Neural crest cell (in vitro differentiated cells): ENCODE data around the gene EEF1A2. TPM values are rescaled to one million over a fixed set of nuclear protein-coding genes. Genes with fewer than 3 reads are reported as not detected.

Experiments used
- DNase-seq: peaks from one replicate; pipeline ENCODE4 v3.0.0; 2021; ENCODE audit warnings: low read depth, mixed read lengths, low spot score
- H3K27ac Mint-ChIP-seq: one replicate; pipeline ENCODE4 v1.8.0; 2021; ENCODE audit warnings: mild to moderate bottlenecking, mixed read lengths; ENCODE audit not compliant: unreplicated experiment
- H3K27me3 Mint-ChIP-seq: 2 replicates; pipeline ENCODE4 v1.8.0; 2021; ENCODE audit warnings: low read depth, mild to moderate bottlenecking, mixed read lengths
- H3K36me3 Mint-ChIP-seq: 2 replicates; pipeline ENCODE4 v1.8.0; 2021; ENCODE audit warnings: low read depth, mild to moderate bottlenecking, mixed read lengths
- H3K4me1 Mint-ChIP-seq: 2 replicates; pipeline ENCODE4 v1.8.0; 2021; ENCODE audit warnings: mixed read lengths
- H3K4me3 Mint-ChIP-seq: one replicate; pipeline ENCODE4 v1.8.0; 2021; ENCODE audit warnings: mild to moderate bottlenecking, mixed read lengths
- H3K9me3 Mint-ChIP-seq: 2 replicates; pipeline ENCODE4 v1.8.0; 2021; ENCODE audit warnings: mixed read lengths
- total RNA-seq: library from RNA; stranded (reverse); gene quantifications from 2 replicates; pipeline ENCODE4 v1.2.1, GENCODE V29; 2021
- TF ChIP-seq, protein P1 (sequence below): fragments of 200-600 bp; sonication (generic); conservative IDR thresholded peaks from 2 replicates; pipeline ENCODE4 v1.5.0; 2021; ENCODE audit warnings: antibody characterized with exemption, mild to moderate bottlenecking

Gene EEF1A2
- total RNA-seq, 1 donor from 2014 or later = 4.6 TPM

DNA sequence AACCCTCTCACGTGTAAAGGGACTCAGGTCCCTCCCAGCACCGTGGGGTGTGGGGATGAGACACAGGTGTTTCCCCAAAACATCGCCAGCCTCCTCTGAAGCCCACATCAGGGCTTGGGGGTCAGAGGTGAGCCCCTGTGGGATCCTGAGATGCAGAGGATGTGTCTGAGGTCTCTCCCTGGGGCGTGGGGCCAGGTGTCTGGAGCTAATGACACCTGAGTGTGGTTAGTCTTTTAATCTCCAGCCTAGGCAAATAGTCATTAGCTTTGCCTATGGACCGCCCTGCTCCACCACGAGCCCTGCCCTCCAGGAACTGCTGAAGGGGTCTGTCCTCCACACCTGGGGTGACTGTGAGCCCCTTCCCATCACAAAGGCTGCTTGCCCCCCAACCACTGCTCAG is 46.9 kb upstream of the EEF1A2 start:
- no peaks in the 10 kb centered on the region for H3K27me3 Mint-ChIP-seq
- H3K4me3 Mint-ChIP-seq = no peak overlapping the region
- H3K27ac Mint-ChIP-seq = no peak overlapping the region
- TF ChIP-seq, protein P1, sequence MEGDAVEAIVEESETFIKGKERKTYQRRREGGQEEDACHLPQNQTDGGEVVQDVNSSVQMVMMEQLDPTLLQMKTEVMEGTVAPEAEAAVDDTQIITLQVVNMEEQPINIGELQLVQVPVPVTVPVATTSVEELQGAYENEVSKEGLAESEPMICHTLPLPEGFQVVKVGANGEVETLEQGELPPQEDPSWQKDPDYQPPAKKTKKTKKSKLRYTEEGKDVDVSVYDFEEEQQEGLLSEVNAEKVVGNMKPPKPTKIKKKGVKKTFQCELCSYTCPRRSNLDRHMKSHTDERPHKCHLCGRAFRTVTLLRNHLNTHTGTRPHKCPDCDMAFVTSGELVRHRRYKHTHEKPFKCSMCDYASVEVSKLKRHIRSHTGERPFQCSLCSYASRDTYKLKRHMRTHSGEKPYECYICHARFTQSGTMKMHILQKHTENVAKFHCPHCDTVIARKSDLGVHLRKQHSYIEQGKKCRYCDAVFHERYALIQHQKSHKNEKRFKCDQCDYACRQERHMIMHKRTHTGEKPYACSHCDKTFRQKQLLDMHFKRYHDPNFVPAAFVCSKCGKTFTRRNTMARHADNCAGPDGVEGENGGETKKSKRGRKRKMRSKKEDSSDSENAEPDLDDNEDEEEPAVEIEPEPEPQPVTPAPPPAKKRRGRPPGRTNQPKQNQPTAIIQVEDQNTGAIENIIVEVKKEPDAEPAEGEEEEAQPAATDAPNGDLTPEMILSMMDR = no peak
- no peaks in the 10 kb centered on the region for H3K36me3 Mint-ChIP-seq
- H3K9me3 Mint-ChIP-seq = no peaks in the 10 kb centered on the region
- no peak for DNase-seq
- H3K4me1 Mint-ChIP-seq = no peaks in the 10 kb centered on the region

DNA sequence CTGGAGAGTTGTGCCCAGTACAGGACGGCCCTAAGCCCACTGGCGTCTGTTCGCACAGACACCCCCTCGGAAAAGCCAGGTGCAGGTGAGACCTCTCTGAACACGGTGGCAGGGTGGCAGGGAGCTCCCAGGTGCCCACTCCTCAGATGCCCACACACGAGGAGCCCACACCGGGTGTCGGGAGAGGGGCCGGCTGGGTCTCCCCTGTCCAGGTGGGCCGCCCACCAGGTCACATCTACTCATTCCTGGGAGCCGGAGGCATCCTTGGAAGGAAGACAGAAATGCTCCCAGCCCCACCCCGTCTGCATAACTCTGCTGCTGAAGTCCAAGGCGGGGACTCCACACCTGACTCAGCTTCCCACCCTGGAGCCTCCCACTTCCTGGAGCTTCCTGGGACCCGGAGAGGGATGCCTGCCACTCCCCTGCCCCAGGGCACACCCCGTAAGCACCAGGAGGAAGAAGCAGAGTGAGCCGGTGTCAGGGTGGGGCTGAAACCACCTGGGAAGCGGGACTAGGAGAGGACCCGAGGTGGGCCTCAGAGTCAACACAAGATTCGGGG is 46.2 kb upstream of the EEF1A2 start:
- Mint-ChIP-seq H3K27ac (no peak overlapping the region), H3K36me3 (no peaks in the 10 kb centered on the region), H3K27me3 (no peaks in the 10 kb centered on the region), H3K9me3 (no peaks in the 10 kb centered on the region), H3K4me1 (no peaks in the 10 kb centered on the region), H3K4me3 (no peak overlapping the region)
- TF ChIP-seq, protein P1 = no peak
- no peak for DNase-seq

GRCh38 chr20:63544241-63544957 is 45.5 kb upstream of the EEF1A2 start:
- TF ChIP-seq, protein P1 = no peak
- DNase-seq = no peak
- H3K4me1 Mint-ChIP-seq = no peaks in the 10 kb centered on the region
- no peak overlapping the region for H3K27ac Mint-ChIP-seq
- H3K9me3 Mint-ChIP-seq = no peaks in the 10 kb centered on the region
- H3K36me3 Mint-ChIP-seq = no peaks in the 10 kb centered on the region
- H3K27me3 Mint-ChIP-seq = no peaks in the 10 kb centered on the region
- no peak overlapping the region for H3K4me3 Mint-ChIP-seq

DNA sequence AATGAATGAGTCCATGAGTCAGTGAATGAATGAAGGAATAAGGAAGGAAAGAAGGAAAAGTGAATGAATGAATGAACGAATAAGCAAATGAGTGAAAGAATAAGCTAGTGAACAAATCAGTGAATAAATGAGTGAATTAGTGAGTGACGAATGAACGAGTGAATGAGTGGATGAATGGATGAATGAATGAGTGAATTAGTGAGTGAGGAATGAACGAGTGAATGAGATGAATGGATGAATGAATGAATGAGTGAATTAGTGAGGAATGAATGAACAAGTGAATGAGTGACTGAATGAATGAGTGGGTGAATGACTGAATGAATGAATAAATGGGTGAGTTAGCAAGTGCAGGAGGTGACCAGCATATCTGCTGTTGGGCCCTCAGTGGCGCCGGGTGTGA is 44.9 kb upstream of the EEF1A2 start:
- Mint-ChIP-seq H3K4me3 (peak overlapping the region; percentile 1), H3K36me3 (no peaks in the 10 kb centered on the region), H3K27ac (no peak overlapping the region), H3K4me1 (no peaks in the 10 kb centered on the region), H3K27me3 (no peaks in the 10 kb centered on the region), H3K9me3 (no peaks in the 10 kb centered on the region)
- TF ChIP-seq, protein P1 = no peak
- no peak for DNase-seq

GRCh38 chr20:63543131-63543530 is 44.2 kb upstream of the EEF1A2 start:
- DNase-seq = no peak
- no peak overlapping the region for H3K4me3 Mint-ChIP-seq
- H3K9me3 Mint-ChIP-seq = no peaks in the 10 kb centered on the region
- TF ChIP-seq, protein P1 = no peak
- no peak overlapping the region for H3K27ac Mint-ChIP-seq
- no peaks in the 10 kb centered on the region for H3K27me3 Mint-ChIP-seq
- no peaks in the 10 kb centered on the region for H3K36me3 Mint-ChIP-seq
- no peaks in the 10 kb centered on the region for H3K4me1 Mint-ChIP-seq
